ENCODE measurements around the gene STOX1.
"Not testable (repeated sequence)": the region's sequence is repeated elsewhere in the genome, so short reads cannot be mapped to it uniquely, and the experiment has no call there.

Gene STOX1, protein sequence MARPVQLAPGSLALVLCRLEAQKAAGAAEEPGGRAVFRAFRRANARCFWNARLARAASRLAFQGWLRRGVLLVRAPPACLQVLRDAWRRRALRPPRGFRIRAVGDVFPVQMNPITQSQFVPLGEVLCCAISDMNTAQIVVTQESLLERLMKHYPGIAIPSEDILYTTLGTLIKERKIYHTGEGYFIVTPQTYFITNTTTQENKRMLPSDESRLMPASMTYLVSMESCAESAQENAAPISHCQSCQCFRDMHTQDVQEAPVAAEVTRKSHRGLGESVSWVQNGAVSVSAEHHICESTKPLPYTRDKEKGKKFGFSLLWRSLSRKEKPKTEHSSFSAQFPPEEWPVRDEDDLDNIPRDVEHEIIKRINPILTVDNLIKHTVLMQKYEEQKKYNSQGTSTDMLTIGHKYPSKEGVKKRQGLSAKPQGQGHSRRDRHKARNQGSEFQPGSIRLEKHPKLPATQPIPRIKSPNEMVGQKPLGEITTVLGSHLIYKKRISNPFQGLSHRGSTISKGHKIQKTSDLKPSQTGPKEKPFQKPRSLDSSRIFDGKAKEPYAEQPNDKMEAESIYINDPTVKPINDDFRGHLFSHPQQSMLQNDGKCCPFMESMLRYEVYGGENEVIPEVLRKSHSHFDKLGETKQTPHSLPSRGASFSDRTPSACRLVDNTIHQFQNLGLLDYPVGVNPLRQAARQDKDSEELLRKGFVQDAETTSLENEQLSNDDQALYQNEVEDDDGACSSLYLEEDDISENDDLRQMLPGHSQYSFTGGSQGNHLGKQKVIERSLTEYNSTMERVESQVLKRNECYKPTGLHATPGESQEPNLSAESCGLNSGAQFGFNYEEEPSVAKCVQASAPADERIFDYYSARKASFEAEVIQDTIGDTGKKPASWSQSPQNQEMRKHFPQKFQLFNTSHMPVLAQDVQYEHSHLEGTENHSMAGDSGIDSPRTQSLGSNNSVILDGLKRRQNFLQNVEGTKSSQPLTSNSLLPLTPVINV

DNA sequence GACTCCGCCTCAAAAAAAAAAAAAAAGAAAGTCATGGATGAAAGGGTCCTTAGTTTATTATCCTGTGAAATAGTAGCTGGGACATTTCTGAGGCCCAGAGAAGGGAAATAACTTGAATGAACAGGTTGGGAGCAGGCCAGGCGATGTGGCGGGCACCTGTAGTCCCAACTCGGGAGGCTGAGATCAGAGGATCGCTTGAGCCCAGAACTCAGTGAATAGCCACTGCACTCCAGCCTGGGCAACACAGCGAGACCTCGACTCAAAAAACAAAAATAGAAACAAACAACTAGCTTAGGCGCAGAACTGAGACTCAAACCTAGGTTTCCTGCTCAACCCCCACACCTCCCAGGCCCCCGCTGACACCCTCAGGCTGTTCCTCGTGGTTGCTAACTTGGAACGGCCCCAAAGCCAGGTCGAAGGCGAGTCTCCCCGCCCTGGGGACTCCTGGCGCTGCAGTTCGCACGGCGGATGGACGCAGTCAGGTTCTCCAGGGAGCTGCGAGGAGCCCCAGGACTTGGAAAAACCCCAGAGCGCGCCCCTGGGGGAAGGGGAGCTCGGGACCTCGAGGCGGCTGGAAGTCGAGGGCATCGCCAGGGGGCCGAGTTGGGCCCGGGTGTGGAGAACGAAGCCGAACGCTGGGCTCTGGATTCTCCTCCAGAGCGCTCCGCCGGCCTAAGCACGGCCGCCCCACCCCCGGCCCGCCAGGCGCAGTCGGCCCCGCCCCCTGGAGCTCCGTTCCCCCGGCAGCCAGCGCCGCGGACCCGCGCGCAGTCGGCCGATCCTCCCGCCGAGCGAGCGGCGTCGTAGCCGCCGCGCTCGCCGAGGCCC, at the start of gene STOX1:
TSS of gene STOX1 (plus strand) at position 768 of the 828 bp plus-strand sequence. CDS start 93 bp downstream, outside the sequence.
- DNase-seq (ENCODE audit: low read depth, low spot score): no peak
- H3K27ac ChIP-seq: no peak within 1 kb of the TSS

DNA sequence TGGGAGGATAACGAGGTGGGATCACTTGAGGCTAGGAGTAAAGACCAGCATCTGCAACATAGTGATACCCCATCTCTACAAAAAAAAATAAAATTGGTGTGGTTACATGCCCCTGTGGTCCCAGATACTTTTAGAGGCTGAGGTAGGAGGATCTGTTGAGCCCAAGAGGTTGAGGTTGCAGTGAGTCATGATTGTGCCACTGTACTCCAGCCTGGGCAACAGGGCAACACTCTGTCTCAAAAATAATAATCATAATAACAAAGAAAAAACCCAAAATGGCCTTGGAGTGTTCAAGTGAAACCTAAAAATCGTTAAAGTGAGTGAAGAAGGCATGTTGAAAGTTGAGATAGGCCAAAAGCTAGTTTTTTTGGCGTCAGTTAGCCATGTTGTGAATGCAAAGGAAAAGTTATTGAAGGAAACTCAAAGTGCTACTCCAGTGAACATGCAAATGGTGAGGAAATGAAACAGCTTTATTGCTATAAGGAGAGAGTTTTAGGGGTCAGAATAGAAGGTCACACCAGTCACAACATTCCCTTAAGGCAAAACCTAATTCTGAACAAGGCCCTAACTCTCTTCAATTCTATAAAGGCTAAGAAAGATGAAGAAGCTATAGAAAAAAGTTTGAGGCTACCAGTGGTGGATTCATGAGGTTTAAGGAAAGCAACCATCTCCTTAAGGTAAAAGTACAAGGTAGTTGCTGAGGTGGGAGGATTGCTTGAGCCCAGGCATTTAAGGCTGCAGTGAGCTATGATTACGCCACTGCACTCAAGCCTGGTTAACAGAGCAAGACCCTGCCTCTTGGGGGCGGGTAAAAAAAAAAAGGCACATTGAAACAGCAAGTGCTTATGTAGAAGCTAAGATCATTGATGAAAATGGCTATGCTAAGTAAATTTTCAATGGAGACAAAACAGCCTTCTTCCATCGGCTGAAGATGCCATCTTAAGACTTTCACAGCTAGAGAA, 45.4 kb upstream of the STOX1 start:
- H3K27ac ChIP-seq: no peak overlapping the region
- no peak for DNase-seq (ENCODE audit: low read depth, low spot score)

DNA sequence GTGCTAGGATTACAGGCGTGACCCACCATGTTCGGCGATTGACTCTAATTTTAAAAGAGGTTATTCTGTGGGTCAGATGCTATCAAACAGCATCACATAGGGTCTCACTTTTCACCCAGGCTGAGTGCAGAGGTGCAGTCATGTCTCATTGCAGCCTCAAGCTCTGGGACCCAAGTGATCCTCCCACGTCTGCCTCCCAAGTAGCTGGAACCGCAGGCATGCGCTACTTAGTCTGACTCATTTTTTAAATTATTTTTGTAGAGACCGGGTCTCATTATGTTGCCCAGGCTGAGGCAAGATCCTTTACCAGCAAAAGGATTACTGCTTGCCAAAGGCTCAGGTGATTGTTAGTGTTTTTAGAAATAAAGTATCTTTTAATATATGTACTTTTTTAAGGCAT, 42.9 kb upstream of the STOX1 start:
- H3K27ac ChIP-seq: no peak overlapping the region
- DNase-seq (ENCODE audit: low read depth, low spot score): no peak

DNA sequence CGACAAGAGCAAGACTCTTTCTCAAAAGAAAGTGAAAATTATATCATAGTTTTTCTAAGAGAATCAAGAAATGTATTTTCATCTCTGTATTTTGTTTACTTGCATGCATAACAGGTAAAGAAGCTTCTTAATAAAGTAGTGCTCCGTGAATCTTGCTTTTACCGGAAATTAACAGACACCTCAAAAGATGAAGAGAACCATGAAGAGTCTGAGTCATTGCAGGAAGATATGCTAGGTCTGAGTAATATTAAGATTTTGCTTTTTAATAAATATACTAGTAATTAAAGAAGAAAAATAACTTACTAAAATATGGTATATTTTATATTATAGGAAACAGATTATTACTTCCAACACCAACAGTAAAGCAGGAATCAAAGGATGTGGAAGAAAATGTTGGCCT, 39.5 kb upstream of the STOX1 start:
- DNase-seq (ENCODE audit: low read depth, low spot score): no peak
- no peak overlapping the region for H3K27ac ChIP-seq

DNA sequence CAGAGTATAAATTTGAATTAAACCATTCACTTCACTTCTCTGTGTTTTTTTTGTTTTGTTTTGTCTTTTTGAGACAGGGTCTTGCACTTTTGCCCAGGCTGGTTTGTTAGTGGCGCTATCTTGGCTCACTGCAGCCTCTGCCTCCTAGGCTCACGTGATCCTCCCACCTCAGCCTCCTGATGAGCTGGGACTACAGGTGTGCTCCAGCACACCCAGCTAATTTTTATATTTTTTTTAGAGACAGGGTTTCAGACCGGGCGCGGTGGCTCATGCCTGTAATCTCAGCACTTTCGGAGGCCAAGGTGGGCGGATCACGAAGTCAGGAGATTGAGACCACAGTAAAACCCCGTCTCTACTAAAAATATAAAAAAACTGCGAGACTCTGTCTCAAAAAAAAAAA, 36.9 kb upstream of the STOX1 start:
- H3K27ac ChIP-seq: no peak overlapping the region
- DNase-seq (ENCODE audit: low read depth, low spot score): no peak

DNA sequence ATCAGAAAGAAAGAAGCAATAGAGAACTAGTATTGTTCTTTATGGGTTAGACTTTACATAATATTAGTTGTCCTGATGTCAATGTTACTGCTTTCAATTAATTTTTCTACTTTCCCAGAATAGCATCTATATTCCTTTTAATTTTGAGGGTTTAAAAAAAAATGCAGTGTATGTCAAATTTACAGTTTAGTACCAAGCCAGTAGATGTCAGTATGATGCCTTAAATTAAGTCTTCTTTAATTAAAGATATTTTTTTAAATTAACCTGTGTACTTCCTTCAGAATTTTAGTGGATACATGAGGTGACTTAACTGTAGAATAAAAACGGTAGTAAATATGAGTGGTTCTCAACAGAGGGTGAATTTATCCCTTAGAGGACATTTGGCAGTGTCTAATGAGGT, 35.2 kb upstream of the STOX1 start:
- H3K27ac ChIP-seq: no peak overlapping the region
- no peak for DNase-seq (ENCODE audit: low read depth, low spot score)

DNA sequence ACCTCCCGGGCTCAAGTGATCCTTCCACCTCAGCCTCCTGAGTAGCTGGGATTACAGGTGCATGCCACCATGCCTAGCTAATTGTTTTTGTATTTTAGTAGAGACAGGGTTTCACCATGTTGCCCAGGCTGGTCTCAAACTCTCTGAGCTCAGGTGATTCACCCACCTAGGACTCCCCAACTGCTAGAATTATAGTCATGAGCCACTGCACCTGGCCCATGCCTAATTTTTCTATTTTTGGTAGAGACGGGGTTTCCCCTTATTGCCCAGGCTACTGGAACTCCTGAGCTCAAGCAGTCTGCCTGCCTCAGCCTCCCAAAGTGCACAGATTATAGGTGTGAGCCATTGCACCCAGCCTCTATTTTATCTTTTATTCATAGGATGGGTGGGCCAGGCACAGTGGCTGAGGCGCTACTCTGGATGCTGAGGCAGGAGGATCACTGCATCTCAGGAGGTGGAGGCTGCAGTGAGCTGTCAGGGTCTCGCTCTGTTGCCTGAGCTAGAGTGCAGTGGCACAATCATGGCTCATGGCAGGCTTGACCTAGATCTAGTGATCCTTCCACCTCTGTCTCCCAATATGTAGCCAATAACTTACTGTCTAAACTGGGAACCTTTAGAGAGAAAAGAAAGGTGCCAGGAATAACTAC, 31.3 kb upstream of the STOX1 start:
- peak overlapping the region; percentile 42 for H3K27ac ChIP-seq
- DNase-seq (ENCODE audit: low read depth, low spot score): no peak

DNA sequence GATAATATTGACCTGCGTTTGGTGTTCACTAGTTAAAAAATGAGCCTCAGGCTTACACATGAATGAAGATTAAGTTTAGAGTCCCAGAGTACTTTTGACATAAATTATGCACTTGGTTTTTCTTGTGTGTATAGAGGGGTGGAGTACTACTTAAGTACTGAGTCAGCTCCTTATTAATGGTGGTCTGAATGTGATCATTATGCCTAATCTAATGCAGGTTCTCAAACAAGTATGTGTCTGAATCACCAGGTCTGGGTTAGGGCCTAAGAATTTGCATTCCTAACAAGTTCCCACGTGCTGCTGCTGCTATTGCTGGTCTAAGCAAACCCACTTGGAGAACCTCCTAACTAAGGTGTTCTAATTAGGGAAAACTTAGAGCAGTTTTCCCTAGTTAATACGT, 30.7 kb upstream of the STOX1 start:
- peak overlapping the region; percentile 42 for H3K27ac ChIP-seq
- DNase-seq (ENCODE audit: low read depth, low spot score): peak; percentile 87

DNA sequence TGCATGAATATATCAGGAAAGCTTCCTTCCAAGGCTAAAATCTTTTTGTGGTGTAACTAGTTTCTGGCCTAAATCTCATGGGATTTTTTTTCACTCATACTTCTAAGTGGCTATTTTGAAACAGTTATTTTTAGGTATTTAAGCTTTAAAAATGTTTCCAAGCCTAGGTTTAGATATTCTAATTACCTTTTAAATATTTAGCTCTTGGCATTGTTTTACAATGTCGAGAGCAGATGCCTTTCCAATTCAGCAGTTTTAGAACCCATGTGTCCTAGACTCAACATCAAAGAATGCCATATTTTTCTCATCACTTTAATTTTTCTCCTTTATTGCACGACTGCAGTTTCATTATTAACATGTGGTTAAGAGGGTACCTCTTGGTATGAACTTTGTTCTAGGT, 27.1 kb upstream of the STOX1 start:
- no peak for DNase-seq (ENCODE audit: low read depth, low spot score)
- no peak overlapping the region for H3K27ac ChIP-seq

DNA sequence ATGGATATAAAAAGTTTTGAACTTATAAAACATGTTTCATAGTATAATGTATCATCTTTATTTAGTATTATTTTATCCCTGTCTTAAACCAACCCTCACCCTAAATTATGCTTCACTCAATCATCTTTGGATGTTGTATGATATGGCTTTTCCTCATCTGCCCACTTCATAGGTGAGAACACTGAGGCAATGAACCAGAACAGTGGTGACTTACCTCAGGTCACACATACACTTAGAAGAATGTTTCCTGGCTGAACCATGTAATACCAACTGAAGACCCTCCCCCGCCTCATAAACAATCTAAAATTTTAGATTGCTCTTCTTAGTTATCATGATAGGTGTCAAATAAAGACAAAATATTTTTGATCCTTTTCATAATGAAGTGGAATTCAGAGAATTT, 22.6 kb upstream of the STOX1 start:
- H3K27ac ChIP-seq: no peak overlapping the region
- DNase-seq (ENCODE audit: low read depth, low spot score): no peak

DNA sequence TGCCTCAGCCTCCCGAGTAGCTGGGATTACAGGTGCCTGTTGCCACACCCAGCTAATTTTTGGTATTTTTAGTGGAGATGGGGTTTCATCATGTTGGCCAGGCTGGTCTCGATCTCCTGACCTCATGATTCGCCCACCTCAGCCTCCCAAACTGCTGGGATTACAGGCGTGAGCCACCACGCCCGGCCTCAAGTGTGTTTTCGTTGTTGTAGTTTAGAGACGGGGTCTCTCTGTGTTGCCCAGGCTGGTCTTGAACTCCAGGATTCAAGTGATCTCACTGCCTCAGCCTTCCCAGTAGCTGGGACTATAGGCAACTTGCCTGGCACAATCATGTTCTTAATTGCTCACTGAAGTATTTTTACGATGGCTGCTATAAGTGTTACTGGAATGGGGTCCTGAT, 16.5 kb upstream of the STOX1 start:
- not testable (repeated sequence) for H3K27ac ChIP-seq; DNase-seq (ENCODE audit: low read depth, low spot score)

DNA sequence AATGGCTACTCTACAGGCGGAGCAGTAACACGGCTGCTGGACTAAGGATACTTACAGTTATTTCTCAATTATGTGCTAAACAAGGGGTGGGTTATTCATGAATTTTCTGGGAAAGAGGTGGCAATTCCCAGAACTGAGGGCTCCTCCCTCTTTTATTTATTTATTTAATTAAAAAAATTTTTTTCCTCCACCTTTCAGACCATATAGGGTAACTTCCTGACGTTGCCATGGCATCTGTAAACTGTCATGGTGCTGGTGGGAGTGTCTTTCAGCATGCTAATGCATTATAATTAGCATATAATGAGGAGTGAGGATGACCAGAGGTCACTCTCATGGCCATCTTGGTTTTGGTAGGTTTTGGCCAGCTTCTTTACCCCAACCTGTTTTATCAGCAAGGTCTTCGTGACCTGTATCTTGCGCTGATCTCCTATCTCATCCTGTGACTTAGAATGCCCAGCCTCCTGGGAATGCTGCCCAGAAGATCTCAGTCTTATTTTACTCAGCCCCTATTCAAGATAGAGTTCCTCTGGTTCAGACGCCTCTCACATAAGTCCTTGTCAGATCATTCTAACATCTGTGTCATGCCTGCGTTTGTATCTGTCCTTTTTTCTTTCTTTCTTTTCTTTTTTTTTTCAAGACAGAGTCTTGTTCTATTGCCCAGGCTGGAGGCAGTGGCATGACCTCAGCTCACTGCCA, 15.9 kb upstream of the STOX1 start:
- no peak overlapping the region for H3K27ac ChIP-seq
- DNase-seq (ENCODE audit: low read depth, low spot score): no peak

DNA sequence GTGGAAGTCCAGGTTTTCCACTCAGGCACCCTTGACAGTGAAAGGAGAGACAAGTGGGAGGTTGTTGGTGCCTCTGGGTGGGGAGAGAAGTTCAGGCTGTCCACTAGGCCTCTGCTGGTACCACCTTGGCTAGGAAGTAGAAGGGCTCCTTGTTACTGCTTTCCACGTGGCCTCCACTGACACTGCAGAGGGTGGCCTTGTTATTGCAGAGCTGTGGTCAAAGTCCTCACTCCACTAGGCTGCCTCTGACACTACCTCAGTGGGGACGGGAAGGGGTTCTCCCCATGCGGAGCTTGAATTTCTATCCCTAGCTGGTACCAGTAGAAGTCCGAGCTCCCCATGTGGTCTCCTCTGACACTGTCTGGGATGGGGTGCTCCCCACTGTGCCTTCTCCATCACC, 14.9 kb upstream of the STOX1 start:
- H3K27ac ChIP-seq: no peak overlapping the region
- no peak for DNase-seq (ENCODE audit: low read depth, low spot score)

DNA sequence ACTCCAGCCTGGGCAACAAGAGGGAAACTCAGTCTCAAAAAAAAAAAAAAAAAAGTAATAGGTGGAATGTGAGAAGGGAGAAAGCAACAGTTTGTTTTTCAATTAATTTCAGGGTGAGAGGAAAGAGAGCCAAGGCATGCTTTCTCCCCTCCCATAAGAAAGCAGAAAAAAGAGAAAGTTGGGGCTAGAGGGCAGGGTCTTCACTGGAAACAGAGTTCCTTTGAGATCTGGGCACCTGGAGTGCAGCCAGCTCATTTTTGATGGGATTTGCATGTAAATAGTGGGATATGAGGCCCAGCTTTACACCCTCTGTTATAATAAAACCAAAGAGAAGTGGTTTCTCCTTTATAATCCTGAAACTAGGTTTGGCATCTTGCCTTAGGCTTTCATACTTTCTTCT, 13.8 kb upstream of the STOX1 start:
- DNase-seq (ENCODE audit: low read depth, low spot score): no peak
- H3K27ac ChIP-seq: no peak overlapping the region

DNA sequence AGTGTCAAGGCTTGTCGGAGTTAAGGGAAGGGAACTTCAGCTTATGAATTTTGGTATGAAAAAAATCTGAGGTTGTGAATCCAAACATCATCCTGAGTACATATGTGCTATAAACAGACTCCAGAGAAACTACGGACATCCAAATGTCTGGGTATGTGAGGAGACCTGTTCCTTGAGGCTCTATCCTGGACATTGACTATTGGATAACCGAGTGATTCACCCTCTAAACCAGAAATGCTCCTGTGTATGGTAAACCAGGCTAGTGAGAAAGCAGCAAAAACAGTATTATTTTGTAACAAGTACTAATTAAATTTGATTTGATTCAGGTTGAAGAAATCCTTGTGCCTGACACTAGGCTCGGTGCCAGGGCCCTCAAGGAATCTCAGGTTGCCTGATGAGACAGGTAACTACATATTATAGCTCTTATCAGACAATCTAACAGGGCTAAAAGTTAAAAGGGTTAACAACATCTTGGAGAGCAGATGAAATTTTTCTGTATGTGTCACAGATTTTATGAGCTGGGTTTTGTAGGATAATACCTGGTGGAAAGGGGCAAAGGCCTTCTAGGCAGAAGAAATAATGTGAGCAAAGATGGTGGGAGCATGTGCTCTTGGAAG, 10.4 kb upstream of the STOX1 start:
- peak; percentile 29 for DNase-seq (ENCODE audit: low read depth, low spot score)
- peak overlapping the region; percentile 18 for H3K27ac ChIP-seq

DNA sequence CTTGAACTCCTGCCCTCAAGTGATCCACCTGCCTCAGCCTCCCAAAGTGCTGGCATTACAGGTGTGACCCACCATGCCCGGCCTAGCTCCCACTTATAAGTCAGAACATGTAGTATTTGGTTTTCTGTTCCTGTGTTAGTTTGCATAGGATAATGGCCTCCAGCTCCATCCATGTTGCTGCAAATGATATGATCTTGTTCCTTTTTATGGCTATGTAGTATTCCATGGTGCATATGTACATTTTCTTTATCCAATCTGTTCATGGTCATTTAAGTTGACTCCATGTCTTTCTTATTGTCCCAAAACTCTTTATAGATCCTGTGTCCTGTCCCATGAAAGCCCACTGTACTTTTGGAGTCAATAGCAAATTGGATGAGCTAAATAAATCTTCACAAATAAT, 7.0 kb upstream of the STOX1 start:
- not testable (repeated sequence) for DNase-seq (ENCODE audit: low read depth, low spot score); H3K27ac ChIP-seq

DNA sequence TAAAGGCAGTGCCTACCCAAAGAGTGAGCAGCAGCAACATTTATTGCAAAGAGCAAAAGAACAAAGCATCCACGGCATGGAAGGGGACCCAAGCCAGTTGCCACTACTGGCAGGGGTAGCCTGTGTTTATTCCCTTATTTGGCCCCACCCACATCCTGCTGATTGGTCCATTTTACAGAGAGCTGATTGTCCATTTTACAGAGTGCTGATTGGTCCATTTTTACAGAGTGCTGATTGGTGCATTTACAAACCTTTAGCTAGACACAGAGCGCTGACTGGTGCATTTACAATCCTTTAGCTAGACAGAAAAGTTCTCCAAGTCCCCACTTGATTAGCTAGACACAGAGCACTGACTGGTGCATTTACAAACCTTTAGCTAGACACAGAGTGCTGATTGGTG, 4.7 kb upstream of the STOX1 start:
- not testable (repeated sequence) for H3K27ac ChIP-seq; DNase-seq (ENCODE audit: low read depth, low spot score)

DNA sequence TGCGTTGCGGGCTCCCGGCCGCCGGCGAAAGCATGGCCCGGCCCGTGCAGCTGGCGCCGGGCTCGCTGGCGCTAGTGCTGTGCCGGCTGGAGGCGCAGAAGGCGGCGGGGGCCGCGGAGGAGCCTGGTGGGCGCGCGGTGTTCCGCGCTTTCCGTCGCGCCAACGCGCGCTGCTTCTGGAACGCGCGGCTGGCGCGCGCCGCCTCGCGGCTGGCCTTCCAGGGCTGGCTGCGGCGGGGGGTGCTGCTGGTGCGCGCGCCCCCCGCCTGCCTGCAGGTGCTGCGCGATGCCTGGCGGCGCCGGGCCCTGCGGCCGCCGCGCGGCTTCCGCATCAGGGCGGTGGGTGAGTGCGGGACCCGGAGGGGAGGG, 245 bp downstream of the STOX1 start:
- H3K27ac ChIP-seq; DNase-seq (ENCODE audit: low read depth, low spot score): not testable (repeated sequence)

Data from epithelial cell of prostate (primary cell).